ENCODE data around the gene PKMYT1.
"Not testable (repeated sequence)": the region's sequence is repeated elsewhere in the genome, so short reads cannot be mapped to it uniquely, and the experiment has no call there.

Gene PKMYT1

DNA sequence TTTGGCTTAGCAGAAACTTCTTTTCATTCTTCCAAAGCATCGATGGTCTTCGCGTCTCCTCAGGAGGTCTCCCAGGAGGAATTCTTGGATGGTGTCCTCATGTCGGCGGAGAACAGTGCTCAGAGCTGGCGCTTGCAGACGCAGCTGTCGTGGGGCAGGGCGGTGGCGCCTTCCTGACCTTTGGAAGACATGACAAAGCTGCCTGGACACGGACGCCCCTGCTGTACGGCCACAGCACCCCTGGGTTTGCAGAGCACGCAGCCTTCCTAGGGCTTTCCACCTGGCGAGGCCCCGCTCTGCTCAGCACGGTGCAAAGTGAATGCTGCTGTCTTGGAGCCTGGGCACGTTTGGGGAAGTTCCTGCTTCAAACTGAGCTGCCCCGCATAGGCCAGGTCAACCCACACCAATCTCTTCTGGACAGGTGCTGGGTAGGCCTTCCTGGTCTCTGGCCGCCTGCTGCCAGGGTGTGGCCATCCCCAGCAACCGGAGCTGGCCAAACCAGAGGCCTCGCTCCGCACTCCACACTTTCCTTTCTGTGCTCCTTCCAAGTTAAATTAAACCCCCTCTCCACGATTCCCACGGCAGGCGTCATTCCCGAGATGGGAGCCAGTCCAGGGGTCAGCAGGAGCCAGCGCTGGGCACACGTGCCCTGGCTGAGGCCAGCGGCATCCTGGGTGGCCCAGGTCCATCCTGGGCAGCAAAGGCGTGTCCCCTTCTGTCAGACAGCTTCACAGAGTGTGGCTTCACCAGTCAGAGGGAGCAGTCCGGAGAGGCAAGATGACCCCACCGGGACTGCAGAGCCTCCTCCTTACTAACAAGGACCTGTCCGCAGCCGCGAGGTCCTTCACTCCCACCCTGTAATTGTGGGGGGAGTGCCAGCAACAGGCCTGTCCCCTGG, 31.2 kb downstream of the PKMYT1 start:
- TF ChIP-seq PAX5 (IDR thresholded peaks at IDR 0.05; ENCODE audit: insufficient read depth, low read length, severe bottlenecking) (no peak), TAF1 (IDR thresholded peaks at IDR 0.05; ENCODE audit: low read depth, low read length) (no peak), POU2F2 (IDR thresholded peaks at IDR 0.05; ENCODE audit: low read depth, low read length) (no peak), POLR2A (IDR thresholded peaks at IDR 0.05; ENCODE audit: low read depth, low read length) (no peak), POLR2AphosphoS5 (IDR thresholded peaks at IDR 0.05; ENCODE audit: low read depth, low read length) (no peak), SPI1 (IDR thresholded peaks at IDR 0.05; ENCODE audit: low read depth, low read length) (no peak)
- DNase-seq (ENCODE audit: insufficient read length, low spot score) (no peak), FAIRE-seq (no peak)

DNA sequence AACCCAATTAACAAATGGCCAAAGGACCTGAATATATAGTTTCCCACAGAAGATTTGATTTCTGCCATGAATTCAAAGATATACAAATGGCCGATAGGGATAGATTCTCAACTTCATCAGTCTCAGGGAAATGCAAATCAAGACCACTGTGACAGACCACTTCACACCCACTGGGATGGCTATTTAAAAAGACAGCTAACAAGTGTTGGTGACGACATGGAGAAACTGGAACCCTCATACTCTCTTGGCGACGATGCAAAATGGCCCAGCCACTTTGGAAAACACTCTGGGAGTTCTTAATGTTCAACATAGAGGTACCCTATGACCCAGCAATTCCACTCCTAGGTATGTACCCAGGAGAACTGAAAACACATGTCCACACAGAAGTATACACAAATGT, 33.6 kb downstream of the PKMYT1 start:
- FAIRE-seq (no peak), DNase-seq (ENCODE audit: insufficient read length, low spot score) (no peak)
- TF ChIP-seq TAF1 (IDR thresholded peaks at IDR 0.05; ENCODE audit: low read depth, low read length) (no peak), POU2F2 (IDR thresholded peaks at IDR 0.05; ENCODE audit: low read depth, low read length) (no peak), POLR2A (IDR thresholded peaks at IDR 0.05; ENCODE audit: low read depth, low read length) (no peak), PAX5 (IDR thresholded peaks at IDR 0.05; ENCODE audit: insufficient read depth, low read length, severe bottlenecking) (no peak), POLR2AphosphoS5 (IDR thresholded peaks at IDR 0.05; ENCODE audit: low read depth, low read length) (no peak), SPI1 (IDR thresholded peaks at IDR 0.05; ENCODE audit: low read depth, low read length) (no peak)

DNA sequence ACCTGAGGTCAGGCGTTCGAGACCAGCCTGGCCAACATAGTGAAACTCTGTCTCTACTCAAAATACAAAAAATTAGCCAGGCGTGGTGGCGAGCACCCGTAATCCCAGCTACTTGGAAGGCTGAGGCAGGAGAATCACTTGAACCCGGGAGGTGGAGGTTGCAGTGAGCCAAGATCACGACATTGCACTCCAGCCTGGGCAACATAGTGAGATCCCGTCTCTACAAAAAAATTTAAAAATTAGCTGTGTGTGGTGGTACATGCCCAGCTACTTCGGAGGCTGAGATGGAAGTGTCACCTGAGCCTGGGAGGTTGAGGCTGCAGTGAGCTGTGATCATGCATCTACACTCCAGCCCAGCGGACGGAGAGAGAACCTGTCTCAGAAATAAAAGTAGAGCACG, 36.5 kb downstream of the PKMYT1 start:
- not testable (repeated sequence) for FAIRE-seq

DNA sequence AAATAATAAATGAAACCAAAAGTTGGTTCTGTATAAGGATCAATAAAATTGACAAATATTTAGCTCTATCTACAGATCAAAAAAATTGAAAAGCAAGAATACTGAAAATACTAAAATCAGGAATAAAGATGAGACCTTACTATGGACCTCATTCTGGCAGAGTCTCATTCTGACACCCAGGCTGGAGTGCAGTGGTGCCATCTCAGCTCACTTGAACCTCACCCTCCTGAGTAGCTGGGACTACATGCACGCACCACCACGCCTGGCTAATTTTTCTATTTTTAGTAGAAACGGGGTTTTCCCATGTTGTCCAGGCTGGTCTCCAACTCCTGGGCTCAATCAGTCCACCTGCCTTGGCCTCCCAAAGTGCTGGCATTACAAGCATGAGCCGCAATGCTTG, 38.2 kb downstream of the PKMYT1 start:
- FAIRE-seq (no peak), DNase-seq (ENCODE audit: insufficient read length, low spot score) (no peak)
- no peak for TF ChIP-seq TAF1 (IDR thresholded peaks at IDR 0.05; ENCODE audit: low read depth, low read length)
- TF ChIP-seq POU2F2 (IDR thresholded peaks at IDR 0.05; ENCODE audit: low read depth, low read length): no peak
- no peak for TF ChIP-seq POLR2A (IDR thresholded peaks at IDR 0.05; ENCODE audit: low read depth, low read length)
- TF ChIP-seq PAX5 (IDR thresholded peaks at IDR 0.05; ENCODE audit: insufficient read depth, low read length, severe bottlenecking): no peak
- no peak for TF ChIP-seq POLR2AphosphoS5 (IDR thresholded peaks at IDR 0.05; ENCODE audit: low read depth, low read length)

More for the DNA sequence above, 36.5 kb downstream of the PKMYT1 start:
- DNase-seq (ENCODE audit: insufficient read length, low spot score): not testable (repeated sequence)

DNA sequence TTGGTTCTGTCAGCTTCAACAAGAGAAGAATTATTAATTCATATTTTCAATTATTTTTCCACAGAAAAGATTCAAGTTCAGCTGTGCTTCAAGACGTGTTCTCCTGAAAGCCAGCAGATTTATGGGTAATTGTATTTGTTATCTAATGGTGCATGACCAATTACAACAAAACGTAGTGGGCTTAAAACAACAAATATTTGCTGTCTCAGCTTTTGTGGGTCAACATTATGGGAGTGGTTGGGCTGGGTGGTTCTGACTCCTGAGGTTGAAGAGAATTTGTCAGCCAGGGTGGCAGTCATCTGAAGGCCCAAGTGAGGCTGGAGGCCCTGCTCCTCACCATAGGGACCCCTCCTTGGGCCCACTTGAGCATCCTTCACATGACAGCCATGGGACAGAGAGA, 40.3 kb downstream of the PKMYT1 start:
- TF ChIP-seq POU2F2 (IDR thresholded peaks at IDR 0.05; ENCODE audit: low read depth, low read length) (no peak), POLR2A (IDR thresholded peaks at IDR 0.05; ENCODE audit: low read depth, low read length) (no peak), SPI1 (IDR thresholded peaks at IDR 0.05; ENCODE audit: low read depth, low read length) (no peak)
- DNase-seq (ENCODE audit: insufficient read length, low spot score) (no peak), FAIRE-seq (no peak)

DNA sequence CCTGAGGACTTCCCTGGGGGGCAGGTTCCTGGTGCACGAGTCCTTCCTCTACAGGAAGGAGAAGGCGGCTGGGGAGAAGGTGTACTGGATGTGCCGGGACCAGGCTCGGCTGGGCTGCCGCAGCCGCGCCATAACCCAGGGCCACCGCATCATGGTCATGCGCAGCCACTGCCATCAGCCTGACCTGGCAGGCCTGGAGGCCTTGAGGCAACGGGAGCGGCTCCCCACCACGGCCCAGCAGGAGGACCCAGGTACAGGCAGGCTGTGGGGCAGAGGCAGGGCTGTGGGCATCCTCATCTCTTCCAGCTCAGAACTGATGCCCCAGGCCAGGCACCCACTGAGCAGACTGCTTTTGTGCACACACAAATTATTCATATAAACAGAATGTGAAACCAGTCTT, 42.0 kb downstream of the PKMYT1 start:
- no peak for TF ChIP-seq POU2F2 (IDR thresholded peaks at IDR 0.05; ENCODE audit: low read depth, low read length)
- TF ChIP-seq POLR2AphosphoS5 (IDR thresholded peaks at IDR 0.05; ENCODE audit: low read depth, low read length): no peak
- no peak for TF ChIP-seq SPI1 (IDR thresholded peaks at IDR 0.05; ENCODE audit: low read depth, low read length)
- TF ChIP-seq TAF1 (IDR thresholded peaks at IDR 0.05; ENCODE audit: low read depth, low read length): no peak
- no peak for TF ChIP-seq PAX5 (IDR thresholded peaks at IDR 0.05; ENCODE audit: insufficient read depth, low read length, severe bottlenecking)
- no peak for TF ChIP-seq POLR2A (IDR thresholded peaks at IDR 0.05; ENCODE audit: low read depth, low read length)
- DNase-seq (ENCODE audit: insufficient read length, low spot score) (no peak), FAIRE-seq (no peak)

DNA sequence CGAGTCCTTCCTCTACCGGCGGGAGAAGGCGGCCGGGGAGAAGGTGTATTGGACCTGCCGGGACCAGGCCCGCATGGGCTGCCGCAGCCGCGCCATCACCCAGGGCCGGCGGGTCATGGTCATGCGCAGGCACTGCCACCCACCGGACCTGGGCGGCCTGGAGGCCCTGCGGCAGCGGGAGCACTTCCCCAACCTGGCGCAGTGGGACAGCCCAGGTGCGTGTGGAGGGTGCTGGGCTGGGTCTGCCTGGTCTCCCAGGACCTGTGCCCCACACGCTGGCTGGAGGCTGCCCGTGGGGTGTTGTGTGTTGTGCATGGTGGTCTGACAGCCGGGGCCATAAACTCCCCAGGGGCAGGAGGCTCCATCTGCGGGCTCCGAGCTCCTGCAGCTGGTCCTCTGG, 43.1 kb downstream of the PKMYT1 start:
- TF ChIP-seq POLR2A (IDR thresholded peaks at IDR 0.05; ENCODE audit: low read depth, low read length): no peak
- no peak for TF ChIP-seq TAF1 (IDR thresholded peaks at IDR 0.05; ENCODE audit: low read depth, low read length)
- no peak for TF ChIP-seq SPI1 (IDR thresholded peaks at IDR 0.05; ENCODE audit: low read depth, low read length)
- no peak for TF ChIP-seq POU2F2 (IDR thresholded peaks at IDR 0.05; ENCODE audit: low read depth, low read length)
- no peak for TF ChIP-seq PAX5 (IDR thresholded peaks at IDR 0.05; ENCODE audit: insufficient read depth, low read length, severe bottlenecking)
- no peak for TF ChIP-seq POLR2AphosphoS5 (IDR thresholded peaks at IDR 0.05; ENCODE audit: low read depth, low read length)
- FAIRE-seq (no peak), DNase-seq (ENCODE audit: insufficient read length, low spot score) (no peak)

DNA sequence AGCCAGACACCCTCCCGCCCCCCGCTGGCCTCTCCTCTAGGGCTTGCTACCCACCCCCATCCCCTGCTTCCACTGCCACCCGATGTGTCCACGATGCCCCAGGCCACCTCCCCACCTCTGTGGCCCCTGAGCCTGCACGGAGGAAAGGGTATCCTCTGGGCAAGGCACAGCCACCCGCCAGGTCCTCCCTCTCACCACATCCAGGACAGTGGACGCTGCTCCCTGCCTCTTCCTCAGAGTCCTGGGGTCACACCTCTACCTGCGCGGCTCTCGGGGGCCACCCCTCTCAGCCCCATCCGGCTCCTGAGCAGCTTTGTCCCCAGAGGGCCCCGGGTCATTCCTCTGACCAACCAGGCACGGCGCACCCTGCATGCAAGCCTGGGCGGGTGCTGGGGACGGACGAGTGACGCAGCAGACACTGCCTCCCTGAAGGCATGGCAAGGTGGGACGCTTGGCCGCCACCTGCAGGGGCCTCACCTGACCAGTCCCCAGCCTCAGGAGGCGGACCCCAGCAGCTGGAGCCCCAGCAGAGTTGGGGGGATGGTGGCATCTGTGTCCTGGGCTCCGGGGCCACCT, 43.7 kb downstream of the PKMYT1 start:
- TF ChIP-seq TAF1 (IDR thresholded peaks at IDR 0.05; ENCODE audit: low read depth, low read length) (no peak), POLR2A (IDR thresholded peaks at IDR 0.05; ENCODE audit: low read depth, low read length) (no peak), PAX5 (IDR thresholded peaks at IDR 0.05; ENCODE audit: insufficient read depth, low read length, severe bottlenecking) (no peak), SPI1 (IDR thresholded peaks at IDR 0.05; ENCODE audit: low read depth, low read length) (no peak), POU2F2 (IDR thresholded peaks at IDR 0.05; ENCODE audit: low read depth, low read length) (no peak), POLR2AphosphoS5 (IDR thresholded peaks at IDR 0.05; ENCODE audit: low read depth, low read length) (no peak)
- no peak for FAIRE-seq
- no peak for DNase-seq (ENCODE audit: insufficient read length, low spot score)

DNA sequence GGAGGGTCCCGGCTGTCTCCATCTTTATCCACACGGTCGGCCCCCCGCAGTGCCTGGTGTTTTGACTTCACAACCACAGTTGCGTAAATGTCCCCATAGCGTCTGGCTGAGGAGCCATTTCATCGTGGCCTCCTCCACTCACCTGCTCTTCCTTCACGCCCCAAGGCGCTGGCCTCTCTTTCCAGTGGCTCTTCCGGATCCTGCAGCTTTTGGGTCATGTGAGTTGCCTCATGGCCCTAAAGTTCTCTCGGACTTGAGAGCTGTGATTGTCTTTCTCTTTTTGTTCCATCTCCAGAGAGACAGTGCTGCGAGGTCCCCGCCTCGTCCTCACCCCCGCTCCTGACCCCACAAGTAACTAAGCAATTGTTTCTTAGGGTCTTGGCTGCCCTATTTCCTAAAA, 45.8 kb downstream of the PKMYT1 start:
- TF ChIP-seq POU2F2 (IDR thresholded peaks at IDR 0.05; ENCODE audit: low read depth, low read length) (no peak), PAX5 (IDR thresholded peaks at IDR 0.05; ENCODE audit: insufficient read depth, low read length, severe bottlenecking) (no peak), TAF1 (IDR thresholded peaks at IDR 0.05; ENCODE audit: low read depth, low read length) (no peak), POLR2AphosphoS5 (IDR thresholded peaks at IDR 0.05; ENCODE audit: low read depth, low read length) (no peak), POLR2A (IDR thresholded peaks at IDR 0.05; ENCODE audit: low read depth, low read length) (no peak), SPI1 (IDR thresholded peaks at IDR 0.05; ENCODE audit: low read depth, low read length) (no peak)
- DNase-seq (ENCODE audit: insufficient read length, low spot score): no peak
- no peak for FAIRE-seq

DNA sequence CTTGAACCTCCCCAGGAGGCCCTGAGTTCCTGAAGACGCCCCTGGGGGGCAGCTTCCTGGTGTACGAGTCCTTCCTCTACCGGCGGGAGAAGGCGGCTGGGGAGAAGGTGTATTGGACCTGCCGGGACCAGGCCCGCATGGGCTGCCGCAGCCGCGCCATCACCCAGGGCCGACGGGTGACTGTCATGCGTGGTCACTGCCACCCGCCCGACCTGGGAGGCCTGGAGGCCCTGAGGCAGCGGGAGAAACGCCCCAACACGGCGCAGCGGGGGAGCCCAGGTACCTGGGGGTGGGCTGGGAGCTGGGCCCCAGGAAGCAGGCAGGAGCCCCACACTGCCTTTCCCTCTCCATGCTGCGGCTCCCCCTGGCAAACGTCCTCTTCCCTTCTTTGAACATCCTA, 46.5 kb downstream of the PKMYT1 start:
- no peak for TF ChIP-seq PAX5 (IDR thresholded peaks at IDR 0.05; ENCODE audit: insufficient read depth, low read length, severe bottlenecking)
- TF ChIP-seq SPI1 (IDR thresholded peaks at IDR 0.05; ENCODE audit: low read depth, low read length): no peak
- no peak for TF ChIP-seq POU2F2 (IDR thresholded peaks at IDR 0.05; ENCODE audit: low read depth, low read length)
- TF ChIP-seq POLR2A (IDR thresholded peaks at IDR 0.05; ENCODE audit: low read depth, low read length): no peak
- DNase-seq (ENCODE audit: insufficient read length, low spot score) (no peak), FAIRE-seq (no peak)

All from GM12891 (cell line).